Thyroid gland (tissue), 4 donors: ENCODE measurements around the gene MXD4. TPM values are rescaled to one million over a fixed set of nuclear protein-coding genes. Genes with fewer than 3 reads are reported as not detected.
A peak's percentile ranks its signal among the peaks of the same experiment; 100 is the strongest.

ENCODE experiments used
- DNase-seq, 2 donors: peaks; one replicate each; pipeline ENCODE4 v3.0.0-alpha.2; 2019
- H3K27ac ChIP-seq, 3 donors: fragments of 200-600 bp; sonication (generic); 1 replicate in 2 of 3; 2 replicates in 1 of 3; pipeline ENCODE4 v1.5.1; 2016 to 2019; ENCODE audit warnings: mild to moderate bottlenecking in 1 of 3, moderate library complexity in 1 of 3
- H3K27me3 ChIP-seq: fragments of 200-600 bp; sonication (generic); one replicate; pipeline ENCODE4 v1.5.1; 2019
- H3K36me3 ChIP-seq, 2 donors: fragments of 200-600 bp; sonication (generic); one replicate each; pipeline ENCODE4 v1.5.1; 2016 to 2019
- H3K4me1 ChIP-seq, 2 donors: fragments of 200-600 bp; sonication (generic); one replicate each; pipeline ENCODE4 v1.5.1; 2017 to 2019
- H3K4me3 ChIP-seq, 3 donors: fragments of 200-600 bp; sonication (generic); replicated peaks in 1 of 3; 1 replicate in 2 of 3; 2 replicates in 1 of 3; pipeline ENCODE4 v1.5.1; 2016; ENCODE audit warnings: mild to moderate bottlenecking in 1 of 3
- H3K9me3 ChIP-seq: fragments of 200-600 bp; sonication (generic); one replicate; pipeline ENCODE4 v1.5.1; 2017
- CTCF ChIP-seq, 6 experiments: fragments of 200-600 bp in 3 of 6; fragments of 450-650 bp in 3 of 6; sonication (generic) in 3 of 6; IDR thresholded peaks; one replicate each; pipeline ENCODE4 v1.5.1; 2016 to 2019; ENCODE audit warnings: antibody characterized with exemption in 6 of 6, mild to moderate bottlenecking in 2 of 6, inconsistent platforms in 1 of 6, moderate library complexity in 1 of 6
- POLR2A ChIP-seq, 2 donors: fragments of 450-650 bp; IDR thresholded peaks; one replicate each; pipeline ENCODE4 v1.6.1; 2017; ENCODE audit warnings: antibody characterized with exemption in 2 of 2, mild to moderate bottlenecking in 2 of 2, moderate library complexity in 1 of 2
- WGBS, 2 donors: methylation state at CpG; one replicate each; pipeline ENCODE4 v1.1.5; 2017; 5-methylcytosine and 5-hydroxymethylcytosine counted together
- intact Hi-C: fragments of 100-400 bp; cut with DNase I; formaldehyde crosslinking; loops from one replicate; pipeline ENCODE4 v1.15.1; 2023
- total RNA-seq, 4 donors: library from RNA; depleted of rRNA; stranded (reverse); fragments of >200 nt; gene quantifications; one replicate each; pipeline ENCODE4 v1.2.3, GENCODE V29; 2016

Gene MXD4
- total RNA-seq, 4 donors from 2014 or later = 48.1 to 102 (median 61.9) TPM

- WGBS, 2 donors = 89 to 92% methylated on average over 20 to 28 of the region's 32 CpGs
- TF ChIP-seq POLR2A (IDR thresholded peaks at IDR 0.05) = no peak
- no peak for TF ChIP-seq CTCF (IDR thresholded peaks at IDR 0.05)
Measured at GRCh38 chr4:2304321-2304876, 42.5 kb upstream of the MXD4 start.

GRCh38 chr4:2303686-2304320 is 41.9 kb upstream of the MXD4 start:
- H3K27me3 ChIP-seq = no peaks in the 10 kb centered on the region
- peaks cover 12 to 17% of the 10 kb centered on the region in 2 donors for H3K4me1 ChIP-seq
- 69 to 76% methylated on average over 12 to 19 of the region's 31 CpGs for whole genome bisulfite sequencing, 2 donors
- H3K9me3 ChIP-seq = no peaks in the 10 kb centered on the region
- no peak overlapping the region for H3K4me3 ChIP-seq
- TF ChIP-seq CTCF (IDR thresholded peaks at IDR 0.05) = no peak
- no peak for TF ChIP-seq POLR2A (IDR thresholded peaks at IDR 0.05)
- intact Hi-C loops = no loop called here
- no peak overlapping the region for H3K27ac ChIP-seq
- DNase-seq = peak; percentile 47 to 77
- H3K36me3 ChIP-seq = no peaks in the 10 kb centered on the region

More at GRCh38 chr4:2304321-2304876, 42.5 kb upstream of the MXD4 start:
- Histone ChIP-seq H3K4me3 (no peak overlapping the region), H3K9me3 (no peaks in the 10 kb centered on the region), H3K36me3 (no peaks in the 10 kb centered on the region), H3K27me3 (no peaks in the 10 kb centered on the region), H3K27ac (no peak overlapping the region), H3K4me1 (peaks cover 12 to 17% of the 10 kb centered on the region in 2 donors)
- no peak for DNase-seq
- intact Hi-C loops = no loop called here

GRCh38 chr4:2303121-2303685 is 41.3 kb upstream of the MXD4 start:
- H3K27ac ChIP-seq = no peak overlapping the region
- TF ChIP-seq CTCF (IDR thresholded peaks at IDR 0.05) (no peak), POLR2A (IDR thresholded peaks at IDR 0.05) (no peak)
- no peak for DNase-seq
- H3K36me3 ChIP-seq = no peaks in the 10 kb centered on the region
- no peaks in the 10 kb centered on the region for H3K27me3 ChIP-seq
- H3K4me3 ChIP-seq = no peak overlapping the region
- 94 to 96% methylated on average over 19 of the region's 19 CpGs for WGBS, 2 donors
- intact Hi-C loops = no loop called here
- H3K9me3 ChIP-seq = no peaks in the 10 kb centered on the region
- H3K4me1 ChIP-seq = peaks cover 12 to 17% of the 10 kb centered on the region in 2 donors

- peak overlapping the region in 1 of 3 donors; percentile 45 for H3K27ac ChIP-seq
- TF ChIP-seq POLR2A (IDR thresholded peaks at IDR 0.05) (no peak), CTCF (IDR thresholded peaks at IDR 0.05) (no peak)
- H3K9me3 ChIP-seq = no peaks in the 10 kb centered on the region
- H3K27me3 ChIP-seq = no peaks in the 10 kb centered on the region
- intact Hi-C loops = no loop called here
- no peak overlapping the region for H3K4me3 ChIP-seq
- peaks cover 12 to 17% of the 10 kb centered on the region in 2 donors for H3K4me1 ChIP-seq
- WGBS, 2 donors = 92 to 94% methylated on average over 27 to 28 of the region's 28 CpGs
- peak in 1 of 2 donors; percentile 23 for DNase-seq
- no peaks in the 10 kb centered on the region for H3K36me3 ChIP-seq
Measured at GRCh38 chr4:2302387-2303119, 40.6 kb upstream of the MXD4 start.
